OCI-LY7 (cell line): ENCODE measurements around the gene BACH2. TPM values are rescaled to one million over a fixed set of nuclear protein-coding genes. Genes with fewer than 3 reads are reported as not detected.

Source experiments
- BruUV-seq: library from RNA; stranded (reverse); fragments of 400-500 nt; replicated peaks from 2 replicates; lab custom pipeline; 2021; lab: Mats Ljungman, UMichigan
- CTCF ChIA-PET: fragments of 300-600 bp; sonication (Branson Sonifier 250); formaldehyde crosslinking; loops from one replicate; lab custom pipeline; 2022; ENCODE audit warnings: antibody characterized with exemption; ENCODE audit not compliant: unreplicated experiment; lab: Charles Lee
- POLR2A ChIA-PET: fragments of 300-600 bp; sonication (Branson Sonifier 250); formaldehyde crosslinking; loops from one replicate; lab custom pipeline; 2022; ENCODE audit warnings: antibody characterized with exemption; lab: Charles Lee
- DNase-seq: peaks from one replicate; pipeline ENCODE4 v3.0.0-alpha.2; 2015; ENCODE audit warnings: low spot score
- H2AFZ ChIP-seq: fragments of 200-600 bp; sonication (generic), shearing (Covaris generic); 2 replicates; pipeline ENCODE4 v1.6.1; 2014; ENCODE audit warnings: mild to moderate bottlenecking, antibody characterized with exemption, low read length, moderate library complexity
- H3K27ac ChIP-seq: fragments of 200-600 bp; sonication (generic); 2 replicates; pipeline ENCODE4 v1.5.1; 2014; ENCODE audit warnings: mixed run types, low read depth, mild to moderate bottlenecking, moderate library complexity, low read length, inconsistent platforms; ENCODE audit not compliant: poor library complexity, severe bottlenecking
- H3K36me3 ChIP-seq: fragments of 200-600 bp; sonication (generic); 2 replicates; pipeline ENCODE4 v1.6.1; 2014; ENCODE audit warnings: mild to moderate bottlenecking, antibody characterized with exemption, low read length, moderate library complexity, mixed read lengths; ENCODE audit not compliant: insufficient read depth
- H3K4me1 ChIP-seq: fragments of 200-600 bp; sonication (generic); 2 replicates; pipeline ENCODE4 v1.5.1; 2014; ENCODE audit warnings: mild to moderate bottlenecking, low read length; ENCODE audit not compliant: insufficient read depth, poor library complexity, severe bottlenecking
- H3K4me2 ChIP-seq: fragments of 200-600 bp; sonication (generic); 2 replicates; pipeline ENCODE4 v1.6.1; 2014; ENCODE audit warnings: mild to moderate bottlenecking, low read length
- H3K4me3 ChIP-seq: fragments of 200-600 bp; sonication (generic); 2 replicates; pipeline ENCODE4 v1.5.1; 2014; ENCODE audit warnings: mild to moderate bottlenecking, low read depth, low read length; ENCODE audit not compliant: poor library complexity, severe bottlenecking
- H3K79me2 ChIP-seq: fragments of 200-600 bp; sonication (generic); 2 replicates; pipeline ENCODE4 v1.6.1; 2016; ENCODE audit warnings: low read depth, mild to moderate bottlenecking, low read length, moderate library complexity, mixed read lengths; ENCODE audit not compliant: insufficient read depth
- H3K9me2 ChIP-seq: fragments of 200-600 bp; sonication (generic); 2 replicates; pipeline ENCODE4 v1.6.1; 2016; ENCODE audit warnings: mild to moderate bottlenecking, low read length, mixed read lengths; ENCODE audit not compliant: insufficient read depth
- H3K9me3 ChIP-seq: fragments of 200-600 bp; sonication (generic); 2 replicates; pipeline ENCODE4 v1.6.1; 2014; ENCODE audit warnings: mild to moderate bottlenecking, mixed run types, low read length, mixed read lengths
- H4K20me1 ChIP-seq: fragments of 200-600 bp; sonication (generic); 2 replicates; pipeline ENCODE4 v1.6.1; 2014; ENCODE audit warnings: mild to moderate bottlenecking, antibody characterized with exemption, low read length, moderate library complexity, mixed read lengths; ENCODE audit not compliant: insufficient read depth
- CTCF ChIP-seq: fragments of 200-600 bp; sonication (generic); conservative IDR thresholded peaks from 2 replicates; pipeline ENCODE4 v1.5.1; 2014; ENCODE audit warnings: mild to moderate bottlenecking, antibody characterized with exemption, low read length, moderate library complexity, mixed read lengths
- EZH2phosphoT487 ChIP-seq: fragments of 200-600 bp; sonication (generic); IDR thresholded peaks from 2 replicates; pipeline ENCODE4 v1.6.1; 2018; ENCODE audit warnings: low read depth, borderline replicate concordance, mild to moderate bottlenecking, mixed run types, antibody characterized with exemption, low read length, moderate library complexity, mixed read lengths
- intact Hi-C: fragments of 100-400 bp; cut with micrococcal nuclease; formaldehyde crosslinking; loops from one replicate; pipeline ENCODE4 v1.10.0; 2022; ENCODE audit not compliant: unreplicated experiment
- total RNA-seq, 2 experiments: library from RNA; depleted of rRNA in 1 of 2; stranded (reverse); fragments of >200 nt in 1 of 2; shearing (Covaris generic) in 1 of 2; gene quantifications; 2 replicates each; pipeline ENCODE4 v1.2.3, GENCODE V29; 2014 to 2022

Gene BACH2
- total RNA-seq, 2 experiments from 2014 or later, result 92.0 to 163 TPM

- BruUV-seq, result no TSS peak
- Histone ChIP-seq H3K36me3 (peaks cover 63% of the 10 kb centered on the region), H3K79me2 (peaks cover 47% of the 10 kb centered on the region), H3K9me3 (no peaks in the 10 kb centered on the region), H2AFZ (no peak overlapping the region), H4K20me1 (no peaks in the 10 kb centered on the region), H3K27ac (no peak overlapping the region), H3K4me2 (no peak overlapping the region), H3K4me1 (peaks cover 26% of the 10 kb centered on the region), H3K4me3 (no peak overlapping the region), H3K9me2 (no peaks in the 10 kb centered on the region)
- CTCF ChIA-PET, result no interaction called here
- intact Hi-C loops, result no loop called here
- DNase-seq, result no peak
- POLR2A ChIA-PET, result interaction anchor here (0.7 to 1.4 kb wide), 2 partner anchors 18 to 340 kb away, joined by 3 read pairs; no protein-coding TSS in a partner anchor
- no peak for TF ChIP-seq EZH2phosphoT487
- no peak for TF ChIP-seq CTCF
These were observed 208.6 kb downstream of the BACH2 start for GRCh38 chr6:90088009-90088408.

GRCh38 chr6:90087106-90087833, 209.4 kb downstream of the BACH2 start:
- peaks cover 64% of the 10 kb centered on the region for H3K36me3 ChIP-seq
- no peak overlapping the region for H2AFZ ChIP-seq
- H3K9me2 ChIP-seq, result no peaks in the 10 kb centered on the region
- H4K20me1 ChIP-seq, result peaks cover 5% of the 10 kb centered on the region; the same call in 1 of the 2 replicates
- H3K9me3 ChIP-seq, result no peaks in the 10 kb centered on the region
- POLR2A ChIA-PET, result interaction anchor here (1.4 kb wide), 1 partner anchor 19 kb away, joined by 3 read pairs; no protein-coding TSS in a partner anchor
- H3K4me3 ChIP-seq, result no peak overlapping the region
- TSS peak; percentile 19 for BruUV-seq
- intact Hi-C loops, result no loop called here
- CTCF ChIA-PET, result no interaction called here
- DNase-seq, result no peak
- no peak overlapping the region for H3K4me2 ChIP-seq
- H3K27ac ChIP-seq, result no peak overlapping the region
- peaks cover 47% of the 10 kb centered on the region for H3K79me2 ChIP-seq
- H3K4me1 ChIP-seq, result peaks cover 31% of the 10 kb centered on the region
- TF ChIP-seq CTCF, result no peak
- no peak for TF ChIP-seq EZH2phosphoT487

GRCh38 chr6:90086517-90086916, 210.1 kb downstream of the BACH2 start:
- Histone ChIP-seq H3K79me2 (peaks cover 51% of the 10 kb centered on the region), H3K27ac (no peak overlapping the region), H3K9me3 (no peaks in the 10 kb centered on the region), H4K20me1 (peaks cover 12% of the 10 kb centered on the region; the same call in 1 of the 2 replicates), H2AFZ (no peak overlapping the region), H3K9me2 (no peaks in the 10 kb centered on the region), H3K4me3 (no peak overlapping the region), H3K36me3 (peaks cover 71% of the 10 kb centered on the region), H3K4me2 (no peak overlapping the region), H3K4me1 (peaks cover 39% of the 10 kb centered on the region)
- ChIA-PET POLR2A (no interaction called here), CTCF (no interaction called here)
- intact Hi-C loops, result no loop called here
- no peak for DNase-seq
- BruUV-seq, result no TSS peak
- TF ChIP-seq EZH2phosphoT487 (no peak), CTCF (no peak)
